Natural killer cell (primary cell): ENCODE results near the gene NR1H2. TPM values are rescaled to one million over a fixed set of nuclear protein-coding genes. Genes with fewer than 3 reads are reported as not detected.

Experiments
- ATAC-seq, 3 donors: fragments of 150-1000 bp in 2 of 3; fragments of 200-7000 bp in 1 of 3; cut with Tn5 transposase; 1 replicate in 1 of 3; 2 replicates in 2 of 3; pipeline ENCODE4 v1.10.0; 2021; ENCODE audit warnings: mild to moderate bottlenecking in 2 of 3, moderate library complexity in 2 of 3
- DNase-seq, 2 donors: peaks; one replicate each; pipeline versions ENCODE4 v3.0.0 to v3.0.0-alpha.2; 2013 to 2021; ENCODE audit warnings: mixed read lengths in 1 of 2
- H3K27ac ChIP-seq: one replicate; pipeline ENCODE4 v1.5.1; 2013; ENCODE audit warnings: mild to moderate bottlenecking, low read length
- H3K27me3 ChIP-seq: one replicate; pipeline ENCODE4 v1.6.1; 2013; ENCODE audit warnings: low read length; ENCODE audit not compliant: control insufficient read depth, insufficient read depth
- H3K36me3 ChIP-seq: one replicate; pipeline ENCODE4 v1.6.1; 2013; ENCODE audit warnings: low read length; ENCODE audit not compliant: control insufficient read depth, insufficient read depth
- H3K4me1 ChIP-seq: one replicate; pipeline ENCODE4 v1.6.1; 2013; ENCODE audit warnings: low read length; ENCODE audit not compliant: control insufficient read depth, insufficient read depth
- H3K4me3 ChIP-seq: one replicate; pipeline ENCODE4 v1.5.1; 2013; ENCODE audit warnings: low read length
- H3K9me3 ChIP-seq: one replicate; pipeline ENCODE4 v1.6.1; 2013; ENCODE audit warnings: low read length; ENCODE audit not compliant: control insufficient read depth, insufficient read depth
- H3K27ac Mint-ChIP-seq, 2 donors: one replicate each; pipeline ENCODE4 v1.8.0; 2022; ENCODE audit warnings: mild to moderate bottlenecking in 2 of 2, mixed read lengths in 2 of 2, moderate library complexity in 1 of 2
- H3K27me3 Mint-ChIP-seq, 2 donors: one replicate each; pipeline ENCODE4 v1.8.0; 2022; ENCODE audit warnings: low read depth in 2 of 2, mixed read lengths in 2 of 2
- H3K36me3 Mint-ChIP-seq: one replicate; pipeline ENCODE4 v1.8.0; 2022; ENCODE audit warnings: mixed read lengths
- H3K4me1 Mint-ChIP-seq, 2 donors: one replicate each; pipeline ENCODE4 v1.8.0; 2022; ENCODE audit warnings: mixed read lengths in 2 of 2
- H3K4me3 Mint-ChIP-seq: one replicate; pipeline ENCODE4 v1.8.0; 2022; ENCODE audit warnings: mild to moderate bottlenecking, moderate library complexity, mixed read lengths
- H3K9me3 Mint-ChIP-seq, 2 donors: one replicate each; pipeline ENCODE4 v1.8.0; 2022; ENCODE audit warnings: mixed read lengths in 2 of 2
- WGBS: methylation state at CpG from one replicate; pipeline ENCODE4 v1.1.7; 2013; ENCODE audit warnings: missing lambda C conversion rate; ENCODE audit not compliant: insufficient coverage; 5-methylcytosine and 5-hydroxymethylcytosine counted together
- intact Hi-C: fragments of 100-400 bp; cut with micrococcal nuclease; formaldehyde crosslinking; loops from one replicate; pipeline ENCODE4 v1.14.2; 2022
- total RNA-seq, 4 donors: library from RNA; stranded (reverse); fragments of 120-200 nt in 1 of 4; gene quantifications; one replicate each; pipeline versions ENCODE4 v1.2.3 to v1.2.4, GENCODE V29; 2013 to 2022
- TF ChIP-seq, protein P1 (sequence below): fragments of 200-600 bp; IDR thresholded peaks from one replicate; pipeline ENCODE4 v1.8.0; 2022; ENCODE audit warnings: antibody characterized with exemption

NR1H2 gene
- total RNA-seq, 3 donors from 2014 or later (not counting 1 experiment from before 2014, with no cell fraction given): 185 to 217 (median 211) TPM

- Mint-ChIP-seq H3K27me3 (peaks cover 50 to 53% of the 10 kb centered on the region in 2 donors), H3K36me3 (peaks cover 13% of the 10 kb centered on the region), H3K4me3 (peak overlapping the region; percentile 25), H3K9me3 (peaks cover 0 to 4% of the 10 kb centered on the region in 2 donors), H3K4me1 (peaks cover 40 to 62% of the 10 kb centered on the region in 2 donors), H3K27ac (no peak overlapping the region)
- peaks cover 14% of the 10 kb centered on the region for H3K9me3 ChIP-seq
- intact Hi-C loops: no loop called here
- peaks cover 61% of the 10 kb centered on the region for H3K4me1 ChIP-seq
- ATAC-seq (no peak), DNase-seq (no peak)
- H3K27me3 ChIP-seq: peaks cover 34% of the 10 kb centered on the region
- WGBS: 17% methylated on average over 18 of the region's 20 CpGs
- no peak overlapping the region for H3K4me3 ChIP-seq
- TF ChIP-seq, protein P1, sequence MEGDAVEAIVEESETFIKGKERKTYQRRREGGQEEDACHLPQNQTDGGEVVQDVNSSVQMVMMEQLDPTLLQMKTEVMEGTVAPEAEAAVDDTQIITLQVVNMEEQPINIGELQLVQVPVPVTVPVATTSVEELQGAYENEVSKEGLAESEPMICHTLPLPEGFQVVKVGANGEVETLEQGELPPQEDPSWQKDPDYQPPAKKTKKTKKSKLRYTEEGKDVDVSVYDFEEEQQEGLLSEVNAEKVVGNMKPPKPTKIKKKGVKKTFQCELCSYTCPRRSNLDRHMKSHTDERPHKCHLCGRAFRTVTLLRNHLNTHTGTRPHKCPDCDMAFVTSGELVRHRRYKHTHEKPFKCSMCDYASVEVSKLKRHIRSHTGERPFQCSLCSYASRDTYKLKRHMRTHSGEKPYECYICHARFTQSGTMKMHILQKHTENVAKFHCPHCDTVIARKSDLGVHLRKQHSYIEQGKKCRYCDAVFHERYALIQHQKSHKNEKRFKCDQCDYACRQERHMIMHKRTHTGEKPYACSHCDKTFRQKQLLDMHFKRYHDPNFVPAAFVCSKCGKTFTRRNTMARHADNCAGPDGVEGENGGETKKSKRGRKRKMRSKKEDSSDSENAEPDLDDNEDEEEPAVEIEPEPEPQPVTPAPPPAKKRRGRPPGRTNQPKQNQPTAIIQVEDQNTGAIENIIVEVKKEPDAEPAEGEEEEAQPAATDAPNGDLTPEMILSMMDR: no peak
- no peaks in the 10 kb centered on the region for H3K36me3 ChIP-seq
- H3K27ac ChIP-seq: peak overlapping the region; percentile 8
Observed at GRCh38 chr19:50332244-50333038, 43.8 kb upstream of the NR1H2 start.

- WGBS: 2% methylated on average over 34 of the region's 34 CpGs
- H3K9me3 Mint-ChIP-seq: peaks cover 0 to 4% of the 10 kb centered on the region in 2 donors
- H3K4me3 ChIP-seq: peak overlapping the region; percentile 53
- peaks cover 14% of the 10 kb centered on the region for H3K9me3 ChIP-seq
- H3K4me1 ChIP-seq: peaks cover 56% of the 10 kb centered on the region
- peak overlapping the region; percentile 57 for H3K27ac ChIP-seq
- H3K27ac Mint-ChIP-seq: peak overlapping the region; percentile 83 to 84
- TF ChIP-seq, protein P1: no peak
- peak overlapping the region; percentile 88 for H3K4me3 Mint-ChIP-seq
- H3K36me3 Mint-ChIP-seq: peaks cover 11% of the 10 kb centered on the region
- H3K27me3 Mint-ChIP-seq: peaks cover 47 to 49% of the 10 kb centered on the region in 2 donors
- no peaks in the 10 kb centered on the region for H3K36me3 ChIP-seq
- peak; percentile 74 to 93 for DNase-seq
- ATAC-seq: peak; percentile 79 to 86 (median 79)
- peaks cover 36 to 57% of the 10 kb centered on the region in 2 donors for H3K4me1 Mint-ChIP-seq
- peaks cover 28% of the 10 kb centered on the region for H3K27me3 ChIP-seq
- intact Hi-C loops: no loop called here
Observed at GRCh38 chr19:50333235-50333736, 43.0 kb upstream of the NR1H2 start.

GRCh38 chr19:50333737-50334617 lies 42.3 kb upstream of the NR1H2 start:
- TF ChIP-seq, protein P1: no peak
- Mint-ChIP-seq H3K27me3 (peaks cover 47 to 49% of the 10 kb centered on the region in 2 donors), H3K4me1 (peaks cover 36 to 57% of the 10 kb centered on the region in 2 donors), H3K9me3 (peaks cover 0 to 4% of the 10 kb centered on the region in 2 donors), H3K27ac (peak overlapping the region; percentile 83 to 84), H3K36me3 (peaks cover 11% of the 10 kb centered on the region), H3K4me3 (peak overlapping the region; percentile 88)
- Histone ChIP-seq H3K4me3 (peak overlapping the region; percentile 53), H3K27ac (peak overlapping the region; percentile 57), H3K27me3 (peaks cover 28% of the 10 kb centered on the region), H3K4me1 (peaks cover 54% of the 10 kb centered on the region), H3K9me3 (peaks cover 13% of the 10 kb centered on the region), H3K36me3 (no peaks in the 10 kb centered on the region)
- DNase-seq (peak; percentile 84 to 93), ATAC-seq (peak; percentile 32 to 53 (median 52))
- whole genome bisulfite sequencing: 15% methylated on average over 54 of the region's 54 CpGs
- intact Hi-C loops: no loop called here
